ENCODE measurements around the gene BANP. TPM values are rescaled to one million over a fixed set of nuclear protein-coding genes. Genes with fewer than 3 reads are reported as not detected.
"Not testable (repeated sequence)": the region's sequence is repeated elsewhere in the genome, so short reads cannot be mapped to it uniquely, and the experiment has no call there.

BANP gene
- total RNA-seq, 5 donors from 2014 or later (not counting 1 experiment from before 2014, with no cell fraction given): 57.1 to 81.9 (median 69.4) TPM

DNA sequence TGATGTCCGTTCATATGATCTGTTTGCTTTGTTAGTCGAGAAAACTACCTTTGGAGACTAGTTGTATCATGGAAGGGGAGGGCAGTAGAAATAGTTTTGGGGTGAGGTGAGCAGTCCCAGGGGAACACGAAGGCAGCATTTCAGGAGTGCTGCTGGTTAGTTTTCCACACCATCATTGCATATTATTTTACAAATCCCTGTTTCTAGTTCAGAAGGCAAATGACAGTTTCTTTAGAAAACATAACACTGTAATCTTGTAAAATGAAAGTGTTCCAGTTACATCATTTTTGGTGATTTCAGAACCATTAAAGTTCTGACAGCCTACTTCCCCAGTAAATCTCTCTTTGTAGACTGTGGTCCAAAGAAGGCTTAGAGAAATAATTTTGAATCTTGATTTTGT is 25.4 kb downstream of the BANP start:
- ATAC-seq (replicated peaks in 1 of 4) (no peak), DNase-seq (no peak)
- Histone ChIP-seq H3K9me3 (no peaks in the 10 kb centered on the region), H3K36me3 (ENCODE audit: control insufficient read depth in 2 of 2, extremely low read depth in 1 of 2, insufficient read depth in 1 of 2, low read length in 1 of 2) (peaks cover 5 to 9% of the 10 kb centered on the region in 2 donors), H3K27me3 (replicated peaks in 1 of 2; ENCODE audit: control insufficient read depth in 2 of 2, extremely low read depth in 1 of 2, insufficient read depth in 2 of 2, low read length in 1 of 2) (no peaks in the 10 kb centered on the region), H3K4me3 (ENCODE audit: control insufficient read depth in 1 of 2, extremely low read depth in 1 of 2, low read length in 1 of 2) (no peak overlapping the region), H3K27ac (ENCODE audit: low read length) (no peak overlapping the region), H3K4me1 (ENCODE audit: control insufficient read depth in 1 of 2, extremely low read depth in 1 of 2, insufficient read depth in 2 of 2, low read length in 2 of 2) (peaks cover 4 to 27% of the 10 kb centered on the region in 2 experiments)
- H3K36me3 Mint-ChIP-seq: peaks cover 62% of the 10 kb centered on the region
- peaks cover 49 to 53% (median 50%) of the 10 kb centered on the region in 3 donors for H3K4me1 Mint-ChIP-seq
- H3K9me3 Mint-ChIP-seq: peaks cover 0 to 14% (median 12%) of the 10 kb centered on the region in 3 donors
- ChIA-PET CTCF (no interaction called here), POLR2A (no interaction called here)
- WGBS (ENCODE audit: insufficient coverage): no CpG with 5 or more reads among the region's 3 CpGs
- H3K27me3 Mint-ChIP-seq: no peaks in the 10 kb centered on the region
- H3K27ac Mint-ChIP-seq: peak overlapping the region in 1 of 2 donors; percentile 1
- no peak overlapping the region for H3K4me3 Mint-ChIP-seq

DNA sequence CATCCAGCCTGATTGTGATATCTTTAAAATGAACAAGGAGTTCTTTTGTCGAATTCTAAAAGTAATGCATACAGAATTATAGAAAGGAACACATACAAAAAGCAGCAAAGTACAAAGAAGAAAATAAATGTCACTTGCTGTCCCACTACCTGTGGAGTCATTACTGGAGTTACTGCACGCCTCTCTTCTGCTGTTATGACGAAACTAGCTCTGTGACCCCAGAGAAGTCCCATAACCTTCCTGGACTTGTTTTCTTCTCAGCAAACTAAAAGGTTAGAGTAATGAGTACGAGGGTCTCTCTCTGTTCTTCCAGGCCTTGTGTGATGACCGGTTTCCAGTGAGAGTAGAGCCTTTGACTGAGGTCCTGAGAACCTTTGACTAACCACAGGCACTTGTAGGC is 26.9 kb downstream of the BANP start:
- Mint-ChIP-seq H3K27ac (no peak overlapping the region), H3K27me3 (no peaks in the 10 kb centered on the region), H3K4me3 (no peak overlapping the region), H3K36me3 (peaks cover 61% of the 10 kb centered on the region), H3K4me1 (peaks cover 39 to 54% (median 52%) of the 10 kb centered on the region in 3 donors), H3K9me3 (no peaks in the 10 kb centered on the region)
- no peak overlapping the region for H3K4me3 ChIP-seq (ENCODE audit: control insufficient read depth in 1 of 2, extremely low read depth in 1 of 2, low read length in 1 of 2)
- ChIA-PET POLR2A (no interaction called here), CTCF (no interaction called here)
- no peak for DNase-seq
- ATAC-seq (replicated peaks in 1 of 4): no peak
- no peak overlapping the region for H3K27ac ChIP-seq (ENCODE audit: low read length)
- no peaks in the 10 kb centered on the region for H3K27me3 ChIP-seq (replicated peaks in 1 of 2; ENCODE audit: control insufficient read depth in 2 of 2, extremely low read depth in 1 of 2, insufficient read depth in 2 of 2, low read length in 1 of 2)
- H3K36me3 ChIP-seq (ENCODE audit: control insufficient read depth in 2 of 2, extremely low read depth in 1 of 2, insufficient read depth in 1 of 2, low read length in 1 of 2): peaks cover 5 to 21% of the 10 kb centered on the region in 2 donors
- no peaks in the 10 kb centered on the region for H3K9me3 ChIP-seq
- 70% methylated on average over 2 of the region's 5 CpGs for WGBS (ENCODE audit: insufficient coverage)
- H3K4me1 ChIP-seq (ENCODE audit: control insufficient read depth in 1 of 2, extremely low read depth in 1 of 2, insufficient read depth in 2 of 2, low read length in 2 of 2): peaks cover 4 to 40% of the 10 kb centered on the region in 2 experiments

DNA sequence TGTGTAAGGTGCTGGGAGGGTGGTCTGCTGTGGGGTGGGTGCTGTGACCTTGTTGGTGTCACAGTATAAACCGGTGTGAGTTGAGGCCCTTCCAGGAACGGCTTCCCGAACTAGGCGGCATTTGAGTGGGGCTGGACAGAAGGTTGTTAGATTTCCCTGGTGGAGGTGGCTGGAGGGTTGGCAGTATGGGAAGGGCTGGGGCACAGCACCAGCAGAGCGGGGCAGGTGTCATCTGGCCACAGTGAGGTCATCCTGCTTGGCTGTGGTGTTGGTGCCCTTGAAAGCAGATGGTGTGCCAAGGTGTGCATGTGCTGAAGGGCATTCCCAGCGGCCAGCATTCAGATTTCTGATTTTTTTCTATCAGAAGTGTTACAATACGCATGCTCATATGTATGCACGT is 28.1 kb downstream of the BANP start:
- DNase-seq (no peak), ATAC-seq (replicated peaks in 1 of 4) (no peak)
- Mint-ChIP-seq H3K9me3 (no peaks in the 10 kb centered on the region), H3K4me1 (peaks cover 33 to 57% (median 47%) of the 10 kb centered on the region in 3 donors), H3K36me3 (peaks cover 60% of the 10 kb centered on the region), H3K27me3 (no peaks in the 10 kb centered on the region), H3K27ac (no peak overlapping the region), H3K4me3 (no peak overlapping the region)
- Histone ChIP-seq H3K27ac (ENCODE audit: low read length) (no peak overlapping the region), H3K4me3 (ENCODE audit: control insufficient read depth in 1 of 2, extremely low read depth in 1 of 2, low read length in 1 of 2) (no peak overlapping the region), H3K27me3 (replicated peaks in 1 of 2; ENCODE audit: control insufficient read depth in 2 of 2, extremely low read depth in 1 of 2, insufficient read depth in 2 of 2, low read length in 1 of 2) (no peaks in the 10 kb centered on the region), H3K9me3 (no peaks in the 10 kb centered on the region), H3K36me3 (ENCODE audit: control insufficient read depth in 2 of 2, extremely low read depth in 1 of 2, insufficient read depth in 1 of 2, low read length in 1 of 2) (peaks cover 5 to 22% of the 10 kb centered on the region in 2 donors), H3K4me1 (ENCODE audit: control insufficient read depth in 1 of 2, extremely low read depth in 1 of 2, insufficient read depth in 2 of 2, low read length in 2 of 2) (peaks cover 4 to 42% of the 10 kb centered on the region in 2 experiments)
- CTCF ChIA-PET: no interaction called here
- POLR2A ChIA-PET: no interaction called here
- WGBS (ENCODE audit: insufficient coverage): 100% methylated on average over 5 of the region's 8 CpGs

DNA sequence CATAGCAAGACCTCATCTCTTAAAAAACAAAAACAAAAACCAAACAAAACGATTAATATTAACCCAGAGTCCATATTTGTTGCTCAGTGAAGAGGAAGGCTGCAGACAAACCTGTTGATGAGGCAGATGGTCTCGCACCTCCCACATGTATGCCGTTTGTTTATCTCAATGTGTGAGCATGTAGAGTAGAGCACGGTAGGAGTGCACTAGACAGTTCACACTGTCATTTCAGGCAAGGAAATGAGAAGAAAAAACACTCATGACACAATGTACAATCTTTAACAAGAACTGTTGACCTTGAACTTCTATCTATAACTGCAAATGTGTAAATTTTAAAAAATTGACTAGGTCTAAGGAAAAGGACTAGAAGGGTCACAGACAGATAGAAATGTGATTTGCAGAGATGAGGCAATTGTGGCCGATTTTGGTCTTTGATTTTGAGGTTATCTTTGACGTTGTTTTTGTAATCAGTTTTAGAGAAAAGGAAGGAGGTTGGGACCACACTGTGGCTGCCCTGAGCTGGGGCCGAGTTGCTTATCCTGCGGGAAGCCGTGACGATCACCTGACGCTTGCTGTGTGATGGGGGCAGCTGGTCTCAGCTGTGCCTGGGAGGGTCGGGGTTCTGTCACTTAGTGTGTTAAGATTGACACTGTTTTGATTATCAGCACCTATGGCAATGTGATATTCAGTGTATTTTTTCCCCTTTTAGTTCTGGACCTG is 28.8 kb downstream of the BANP start:
- ATAC-seq (replicated peaks in 1 of 4) (peak in 2 of 4 experiments; percentile 31 to 73), DNase-seq (peak in 6 of 35 experiments; percentile 12 to 52 (median 32))
- peaks cover 4 to 40% of the 10 kb centered on the region in 2 experiments for H3K4me1 ChIP-seq (ENCODE audit: control insufficient read depth in 1 of 2, extremely low read depth in 1 of 2, insufficient read depth in 2 of 2, low read length in 2 of 2)
- H3K36me3 ChIP-seq (ENCODE audit: control insufficient read depth in 2 of 2, extremely low read depth in 1 of 2, insufficient read depth in 1 of 2, low read length in 1 of 2): peaks cover 10 to 29% of the 10 kb centered on the region in 2 donors
- H3K4me3 ChIP-seq (ENCODE audit: control insufficient read depth in 1 of 2, extremely low read depth in 1 of 2, low read length in 1 of 2); H3K27me3 ChIP-seq (replicated peaks in 1 of 2; ENCODE audit: control insufficient read depth in 2 of 2, extremely low read depth in 1 of 2, insufficient read depth in 2 of 2, low read length in 1 of 2); POLR2A ChIA-PET; H3K9me3 ChIP-seq; H3K4me3 Mint-ChIP-seq; H3K27me3 Mint-ChIP-seq; H3K9me3 Mint-ChIP-seq; CTCF ChIA-PET; H3K27ac ChIP-seq (ENCODE audit: low read length): not testable (repeated sequence)
- peaks cover 32 to 61% (median 44%) of the 10 kb centered on the region in 3 donors for H3K4me1 Mint-ChIP-seq
- peak overlapping the region; percentile 7 to 59 for H3K27ac Mint-ChIP-seq
- peaks cover 65% of the 10 kb centered on the region for H3K36me3 Mint-ChIP-seq
- 77% methylated on average over 3 of the region's 12 CpGs for WGBS (ENCODE audit: insufficient coverage)

- H3K27me3 ChIP-seq (replicated peaks in 1 of 2; ENCODE audit: control insufficient read depth in 2 of 2, extremely low read depth in 1 of 2, insufficient read depth in 2 of 2, low read length in 1 of 2); H3K9me3 ChIP-seq; H3K27ac ChIP-seq (ENCODE audit: low read length); H3K4me3 ChIP-seq (ENCODE audit: control insufficient read depth in 1 of 2, extremely low read depth in 1 of 2, low read length in 1 of 2); CTCF ChIA-PET; POLR2A ChIA-PET; H3K27me3 Mint-ChIP-seq; H3K27ac Mint-ChIP-seq; H3K9me3 Mint-ChIP-seq; H3K4me3 Mint-ChIP-seq: not testable (repeated sequence)
- peaks cover 27 to 65% (median 50%) of the 10 kb centered on the region in 3 donors for H3K4me1 Mint-ChIP-seq
- WGBS (ENCODE audit: insufficient coverage): no CpG with 5 or more reads among the region's 4 CpGs
- Histone ChIP-seq H3K4me1 (ENCODE audit: control insufficient read depth in 1 of 2, extremely low read depth in 1 of 2, insufficient read depth in 2 of 2, low read length in 2 of 2) (peaks cover 4 to 40% of the 10 kb centered on the region in 2 experiments), H3K36me3 (ENCODE audit: control insufficient read depth in 2 of 2, extremely low read depth in 1 of 2, insufficient read depth in 1 of 2, low read length in 1 of 2) (peaks cover 13 to 35% of the 10 kb centered on the region in 2 donors)
- DNase-seq (peak in 9 of 35 experiments; percentile 12 to 61 (median 27)), ATAC-seq (replicated peaks in 1 of 4) (peak; percentile 37 to 73 (median 64))
- H3K36me3 Mint-ChIP-seq: peaks cover 63% of the 10 kb centered on the region
Observed at GRCh38 chr16:87981376-87981775, 30.1 kb downstream of the BANP start.

- H3K4me3 ChIP-seq (ENCODE audit: control insufficient read depth in 1 of 2, extremely low read depth in 1 of 2, low read length in 1 of 2): no peak overlapping the region
- CTCF ChIA-PET: no interaction called here
- H3K36me3 ChIP-seq (ENCODE audit: control insufficient read depth in 2 of 2, extremely low read depth in 1 of 2, insufficient read depth in 1 of 2, low read length in 1 of 2): peaks cover 15 to 36% of the 10 kb centered on the region in 2 donors
- Mint-ChIP-seq H3K27me3 (no peaks in the 10 kb centered on the region), H3K36me3 (peaks cover 62% of the 10 kb centered on the region), H3K9me3 (no peaks in the 10 kb centered on the region), H3K27ac (no peak overlapping the region), H3K4me1 (peaks cover 30 to 65% (median 48%) of the 10 kb centered on the region in 3 donors), H3K4me3 (no peak overlapping the region)
- no peak overlapping the region for H3K27ac ChIP-seq (ENCODE audit: low read length)
- 96% methylated on average over 8 of the region's 17 CpGs for WGBS (ENCODE audit: insufficient coverage)
- H3K4me1 ChIP-seq (ENCODE audit: control insufficient read depth in 1 of 2, extremely low read depth in 1 of 2, insufficient read depth in 2 of 2, low read length in 2 of 2): peaks cover 4 to 40% of the 10 kb centered on the region in 2 experiments
- ATAC-seq (replicated peaks in 1 of 4) (no peak), DNase-seq (no peak)
- H3K9me3 ChIP-seq: no peaks in the 10 kb centered on the region
- no peaks in the 10 kb centered on the region for H3K27me3 ChIP-seq (replicated peaks in 1 of 2; ENCODE audit: control insufficient read depth in 2 of 2, extremely low read depth in 1 of 2, insufficient read depth in 2 of 2, low read length in 1 of 2)
- POLR2A ChIA-PET: no interaction called here
Observed at GRCh38 chr16:87982581-87983041, 31.4 kb downstream of the BANP start.
